ENCODE data around the gene HOXA3. TPM values are rescaled to one million over a fixed set of nuclear protein-coding genes. Genes with fewer than 3 reads are reported as not detected.
A peak's percentile ranks its signal among the peaks of the same experiment; 100 is the strongest.

HOXA3 gene
- total and polyA plus RNA-seq, 2 of the 8 experiments (the other 6 are each of a cell fraction or from before 2014, with no cell fraction given), result not detected

- Histone ChIP-seq H3K9me3 (ENCODE audit: insufficient read depth in 2 of 2, low read depth in 1 of 2, low read length in 1 of 2) (peaks cover 0 to 6% of the 10 kb centered on the region in 2 experiments; a peak in 1 of 4 replicates), H3K79me2 (ENCODE audit: control insufficient read depth in 1 of 2, insufficient read depth in 2 of 2, low read length in 2 of 2) (no peaks in the 10 kb centered on the region), H4K8ac (ENCODE audit: extremely low read depth, insufficient read depth, low read length) (no peak overlapping the region), H3K4me1 (replicated peaks in 1 of 4; ENCODE audit: control insufficient read depth in 3 of 4, insufficient read depth in 4 of 4, low read length in 3 of 4) (no peaks in the 10 kb centered on the region; a peak in 4 of 7 replicates), H3K4me2 (ENCODE audit: insufficient read depth in 1 of 2, low read depth in 2 of 2, low read length in 2 of 2) (peak overlapping the region; percentile 8 to 47; a peak in 3 of 4 replicates), H3K27ac (ENCODE audit: low read depth, low read length) (no peak overlapping the region), H3K9ac (replicated peaks in 1 of 4; ENCODE audit: extremely low read depth in 1 of 4, low read depth in 3 of 4, low read length in 3 of 4) (no peak overlapping the region), H3K14ac (ENCODE audit: insufficient read length) (no peak overlapping the region), H3K36me3 (ENCODE audit: control insufficient read depth in 2 of 4, insufficient read depth in 4 of 4, low read length in 3 of 4) (peaks cover 0 to 18% (median 0%) of the 10 kb centered on the region in 4 experiments; a peak in 1 of 8 replicates), H3K4me3 (ENCODE audit: extremely low read depth in 1 of 4, insufficient read depth in 2 of 4, low read depth in 3 of 4, low read length in 4 of 4) (peak overlapping the region in 1 of 4 experiments; percentile 25; a peak in 2 of 8 replicates), H3K56ac (replicated peaks; ENCODE audit: insufficient read length, low read depth, low read length) (no peak overlapping the region), H2AK5ac (ENCODE audit: low read depth, low read length) (no peak overlapping the region), H3K79me1 (ENCODE audit: low read depth, low read length) (no peaks in the 10 kb centered on the region), H3K23me2 (ENCODE audit: low read depth, low read length) (no peaks in the 10 kb centered on the region), H2BK5ac (ENCODE audit: low read depth, low read length) (no peak overlapping the region), H4K5ac (ENCODE audit: insufficient read length, low read depth, low read length) (no peak overlapping the region), H4K91ac (replicated peaks; ENCODE audit: insufficient read length, low read length) (no peak overlapping the region), H4K20me1 (replicated peaks in 1 of 2; ENCODE audit: control insufficient read depth in 1 of 2, insufficient read depth in 2 of 2, low read length in 2 of 2) (peaks cover 21 to 28% of the 10 kb centered on the region in 2 experiments), H2BK20ac (ENCODE audit: low read length) (no peak overlapping the region), H3K4ac (replicated peaks; ENCODE audit: insufficient read length, low read depth, low read length) (no peak overlapping the region), H2BK120ac (replicated peaks; ENCODE audit: low read depth, low read length) (no peak overlapping the region), H3K27me3 (replicated peaks in 1 of 4; ENCODE audit: control insufficient read depth in 3 of 4, extremely low read depth in 1 of 4, insufficient read depth in 3 of 4, low read length in 3 of 4) (peaks cover 98 to 100% (median 99%) of the 10 kb centered on the region in 4 experiments), H2BK15ac (ENCODE audit: low read length) (no peak overlapping the region), H3K18ac (ENCODE audit: extremely low read depth, low read length) (no peak overlapping the region), H2BK12ac (ENCODE audit: low read depth, low read length) (peak overlapping the region; percentile 27; the same call in 1 of the 2 replicates), H2AFZ (ENCODE audit: low read length) (no peak overlapping the region), H3K23ac (ENCODE audit: insufficient read length) (no peak overlapping the region)
- WGBS, 2 experiments (ENCODE audit: extremely low coverage in 1 of 2, insufficient coverage in 1 of 2, insufficient read length in 1 of 2, insufficient replicate concordance in 2 of 2, low coverage in 1 of 2, low lambda C conversion rate in 2 of 2, missing lambda C conversion rate in 1 of 2), result 4% methylated on average over 43 of the region's 47 CpGs; no CpG with 5 or more reads in 1 of the 2 experiments
- CTCF ChIA-PET (ENCODE audit: partially characterized antibody), result interaction anchor here (0.8 to 5.2 kb wide), 7 partner anchors 9 to 34 kb away, joined by 3 to 40 read pairs (median 5); partner anchors contain the start of genes HOXA11, HOXA3, HOXA4 and HOXA5
- FAIRE-seq, result no peak
- no peak for DNase-seq (ENCODE audit: low read depth in 1 of 2, low spot score in 2 of 2)
- POLR2A ChIA-PET (ENCODE audit: partially characterized antibody), result no interaction called here
- TF ChIP-seq CBX5 (IDR thresholded peaks at IDR 0.05; ENCODE audit: low read depth, low read length) (no peak), CBX8 (IDR thresholded peaks at IDR 0.05; ENCODE audit: borderline replicate concordance, low read depth, low read length) (peak; percentile 25; the same call in 1 of the 2 replicates)
These were observed 12.1 kb upstream of the HOXA3 start for GRCh38 chr7:27164367-27165088.
